GM21390 (cell line): ENCODE data around the gene PAX9.
"Not testable (repeated sequence)": the region's sequence is repeated elsewhere in the genome, so short reads cannot be mapped to it uniquely, and the experiment has no call there.

Source experiments
- ATAC-seq: cut with Tn5 transposase; IDR thresholded peaks from one replicate; pipeline ENCODE4 v1.9.1; 2021; ENCODE audit not compliant: unreplicated experiment

The PAX9 gene

DNA sequence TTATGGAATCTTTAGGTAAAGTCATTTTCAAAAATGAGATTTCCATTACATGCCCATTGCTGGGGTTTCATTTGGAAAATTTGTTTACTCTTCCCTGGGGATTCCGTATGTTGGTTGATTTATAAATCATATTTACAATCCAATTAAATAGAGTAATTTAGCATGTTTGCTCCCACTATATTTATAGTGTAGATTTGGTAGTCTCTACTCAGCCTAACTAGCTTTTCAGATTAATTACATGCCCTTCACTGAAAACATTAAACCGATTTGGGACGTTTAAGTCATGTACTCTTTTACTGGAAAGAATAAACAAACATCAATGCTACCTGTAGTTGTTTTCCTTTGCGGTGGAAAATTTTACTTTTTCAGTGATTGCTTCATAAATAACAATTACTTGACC lies 10.4 kb downstream of the PAX9 start:
- no peak for ATAC-seq

GRCh38 chr14:36674659-36675058 lies 13.0 kb downstream of the PAX9 start:
- no peak for ATAC-seq

GRCh38 chr14:36675581-36675980 lies 13.9 kb downstream of the PAX9 start:
- no peak for ATAC-seq

DNA sequence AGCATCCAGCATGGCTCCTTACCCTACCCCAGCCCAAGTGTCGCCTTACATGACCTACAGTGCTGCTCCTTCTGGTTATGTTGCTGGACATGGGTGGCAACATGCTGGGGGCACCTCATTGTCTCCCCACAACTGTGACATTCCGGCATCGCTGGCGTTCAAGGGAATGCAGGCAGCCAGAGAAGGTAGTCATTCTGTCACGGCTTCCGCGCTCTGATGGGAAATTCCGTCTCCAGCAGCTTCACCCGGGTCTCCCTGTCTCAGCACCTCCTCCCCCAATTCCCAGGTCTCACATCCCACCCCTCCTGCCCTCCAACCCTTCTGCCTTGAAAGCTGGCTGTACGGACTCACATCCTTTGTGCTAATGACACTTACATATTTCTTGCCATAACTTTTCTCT lies 14.6 kb downstream of the PAX9 start:
- no peak for ATAC-seq

- ATAC-seq, result no peak
Observed at GRCh38 chr14:36682338-36682737, 20.7 kb downstream of the PAX9 start.

DNA sequence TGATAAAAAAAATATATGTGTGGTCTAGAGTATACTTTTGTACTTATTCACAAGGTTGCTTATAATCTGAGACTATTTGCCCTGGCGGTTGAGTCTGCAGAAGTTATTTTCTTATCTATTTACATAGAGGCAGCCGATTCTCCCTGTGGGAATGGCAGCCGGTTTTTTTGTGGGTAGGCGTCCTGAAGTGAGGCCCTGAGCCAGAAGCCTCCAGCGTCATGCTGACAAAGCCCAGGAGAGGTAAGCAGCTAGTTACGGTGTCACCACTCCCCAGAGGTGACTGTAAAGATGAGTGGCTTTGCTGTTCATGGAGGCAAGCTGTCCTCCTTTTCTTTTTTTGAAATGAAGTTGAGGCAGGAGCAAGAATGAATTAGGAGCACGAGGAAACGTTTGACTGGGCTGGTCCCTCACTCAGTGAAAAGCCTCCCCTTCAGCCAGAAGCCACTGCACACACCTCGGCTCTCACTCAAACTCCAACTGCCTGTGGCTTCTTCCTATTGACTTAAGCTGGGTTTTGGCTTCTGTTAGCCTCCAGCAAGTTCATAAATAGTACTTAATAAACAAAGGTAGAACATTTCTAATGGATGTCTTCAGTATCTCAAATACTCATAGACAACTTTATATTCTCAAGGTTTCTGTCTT lies 21.5 kb downstream of the PAX9 start:
- ATAC-seq, result no peak

DNA sequence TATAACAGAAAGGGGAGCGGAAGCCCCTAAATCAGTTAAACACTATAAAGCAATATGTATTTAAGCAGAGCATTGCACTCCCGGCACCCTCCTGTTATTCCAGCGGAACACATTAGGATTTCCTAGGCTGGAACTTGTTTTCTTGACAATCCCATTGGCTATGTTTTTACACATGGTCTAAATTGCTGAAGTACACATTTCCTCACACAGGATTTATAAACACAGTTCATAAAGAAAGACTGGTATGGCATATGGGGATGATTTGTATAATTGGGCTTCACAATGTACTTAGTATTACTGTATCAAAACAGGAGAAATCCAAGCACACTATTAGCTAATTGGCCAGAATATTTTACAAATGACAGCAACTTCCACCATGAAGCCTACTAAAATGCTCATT lies 23.3 kb downstream of the PAX9 start:
- ATAC-seq, result no peak

DNA sequence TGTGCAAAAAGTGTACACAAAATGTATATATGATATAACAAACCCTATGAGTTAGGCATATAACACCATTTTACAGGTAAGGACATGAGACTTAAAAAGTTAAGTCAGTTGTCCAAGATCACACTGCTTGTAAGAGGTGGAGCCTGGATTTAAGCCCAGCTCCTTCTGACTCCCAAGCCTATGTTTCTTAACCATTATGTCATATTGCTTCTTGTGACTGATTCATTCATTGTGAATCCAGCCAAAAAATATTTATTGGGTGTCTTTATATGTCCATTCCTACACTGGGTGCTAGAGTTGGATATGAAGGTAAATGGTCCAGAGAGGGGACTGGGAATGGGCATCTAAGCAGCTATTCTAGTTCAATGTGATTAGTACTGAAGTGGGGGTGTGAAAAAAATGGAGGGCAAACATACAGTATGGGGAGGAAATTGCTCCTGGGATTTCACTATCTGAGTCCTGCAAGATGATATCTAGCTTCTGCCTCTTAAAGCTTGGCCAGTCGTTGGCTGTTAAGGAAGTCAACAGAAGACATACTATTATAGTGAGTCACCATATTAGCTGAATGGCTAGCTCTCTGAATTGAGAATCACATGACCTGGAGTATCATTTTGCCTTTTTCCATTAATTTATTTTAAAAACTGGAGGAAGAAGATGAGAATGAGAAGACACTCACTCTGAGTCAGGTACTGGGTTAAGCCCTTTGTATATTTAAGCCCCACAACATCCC lies 28.8 kb downstream of the PAX9 start:
- no peak for ATAC-seq

DNA sequence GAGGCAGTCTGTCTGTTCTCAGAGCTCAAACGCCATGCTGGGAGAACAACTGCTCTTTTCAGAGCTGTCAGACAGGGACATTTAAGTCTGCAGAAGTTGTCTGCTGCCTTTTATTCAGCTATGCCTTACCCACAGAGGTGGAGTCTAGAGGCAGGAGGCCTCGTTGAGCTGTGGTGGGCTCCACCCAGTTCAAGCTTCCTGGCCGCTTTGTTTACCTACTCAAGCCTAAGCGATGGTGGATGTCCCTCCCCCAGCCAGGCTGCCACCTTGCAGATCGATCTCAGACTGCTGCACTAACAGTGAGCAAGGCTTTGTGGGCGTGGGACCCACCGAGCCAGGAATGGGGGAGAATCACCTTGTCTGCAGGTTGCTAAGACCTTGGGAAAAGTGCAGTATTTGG lies 37.8 kb downstream of the PAX9 start:
- not testable (repeated sequence) for ATAC-seq

- no peak for ATAC-seq
Observed at GRCh38 chr14:36700651-36701050, 39.0 kb downstream of the PAX9 start.

GRCh38 chr14:36701132-36701531 lies 39.5 kb downstream of the PAX9 start:
- no peak for ATAC-seq

GRCh38 chr14:36702474-36702873 lies 40.8 kb downstream of the PAX9 start:
- ATAC-seq, result no peak

DNA sequence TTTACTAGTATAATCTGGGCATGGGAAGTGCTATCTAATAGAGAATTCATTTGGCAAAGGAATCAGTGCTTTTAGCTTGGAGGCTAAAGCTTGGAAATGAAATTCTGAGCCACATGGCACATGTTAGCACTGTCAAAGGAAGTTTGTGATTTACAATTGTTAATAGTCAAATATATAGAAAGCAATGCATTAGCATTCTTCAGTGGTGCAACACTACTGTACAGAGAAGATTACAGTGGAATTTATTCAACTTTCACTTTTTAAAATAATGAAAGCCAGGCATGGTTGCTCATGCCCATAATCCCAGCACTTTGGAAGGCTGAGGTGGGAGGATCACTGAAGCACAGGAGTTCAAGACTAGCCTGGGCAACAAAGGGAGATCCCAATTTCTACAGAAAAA lies 45.9 kb downstream of the PAX9 start:
- no peak for ATAC-seq

- ATAC-seq, result no peak
Observed at GRCh38 chr14:36713960-36714703, 52.5 kb downstream of the PAX9 start.

DNA sequence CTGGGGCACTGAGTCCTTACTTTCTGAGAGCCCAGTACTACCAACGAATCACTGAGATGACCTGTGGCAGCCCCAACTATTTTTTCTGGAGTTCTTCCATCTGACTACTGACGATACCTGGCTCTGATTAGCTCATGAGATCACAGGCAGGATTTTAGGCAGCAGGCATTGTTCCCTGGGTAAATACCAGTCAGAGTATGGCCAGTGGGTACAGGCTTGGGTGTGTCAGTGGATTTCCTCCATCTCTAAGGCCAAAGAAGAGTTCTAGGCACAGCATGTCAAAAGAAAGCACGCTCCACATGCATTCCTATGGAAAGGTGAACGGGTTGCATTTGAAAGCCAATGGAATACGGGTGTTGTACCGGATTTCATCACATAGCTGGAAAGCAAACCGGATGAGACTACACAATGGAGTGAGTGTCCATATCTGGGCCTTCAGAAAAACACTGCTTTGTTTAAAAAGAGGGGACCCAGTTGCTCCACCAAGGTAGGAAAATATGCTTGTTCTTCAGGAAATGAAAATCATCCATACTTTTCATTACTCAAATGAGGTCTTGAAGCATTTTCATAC lies 55.0 kb downstream of the PAX9 start:
- ATAC-seq, result no peak

DNA sequence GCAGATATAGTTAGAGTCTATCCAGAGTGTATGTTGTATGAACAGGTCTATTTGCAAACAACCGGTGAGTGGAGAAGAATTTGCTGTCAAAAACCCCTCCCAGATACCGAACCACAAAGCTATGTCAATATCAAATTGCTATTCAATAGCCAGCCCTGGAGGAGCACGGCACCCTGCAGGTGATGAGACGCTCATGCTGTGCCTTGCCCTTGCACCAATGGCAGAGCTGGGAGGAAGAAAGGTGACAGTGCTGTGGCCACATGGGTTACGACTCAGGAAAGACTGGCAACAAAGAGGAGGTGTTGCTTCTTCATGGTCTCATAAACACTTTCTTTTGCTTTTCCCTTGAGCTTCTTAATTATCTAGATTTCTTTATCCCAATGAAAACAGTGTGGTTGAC lies 55.7 kb downstream of the PAX9 start:
- ATAC-seq, result no peak

- ATAC-seq, result no peak
Observed at GRCh38 chr14:36718216-36718615, 56.6 kb downstream of the PAX9 start.

DNA sequence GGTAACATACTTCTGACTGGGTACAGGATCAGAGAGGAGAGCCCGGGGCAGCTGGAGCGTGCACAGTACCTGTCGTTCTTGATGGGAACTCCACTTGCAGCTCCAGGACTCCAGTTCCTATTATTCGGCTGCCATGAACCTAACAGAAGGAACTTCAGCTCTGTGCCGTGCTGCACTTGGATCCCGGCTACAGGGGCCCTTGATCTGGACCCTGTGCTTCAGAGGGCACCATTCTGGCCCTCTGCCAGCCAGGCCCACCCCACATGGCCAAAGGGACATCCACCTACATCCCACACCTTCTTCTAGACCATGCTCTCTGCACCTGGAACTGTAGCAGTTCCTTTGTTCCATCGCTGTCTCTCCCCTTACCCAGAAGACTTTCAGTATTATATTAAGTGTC lies 58.2 kb downstream of the PAX9 start:
- ATAC-seq, result no peak

DNA sequence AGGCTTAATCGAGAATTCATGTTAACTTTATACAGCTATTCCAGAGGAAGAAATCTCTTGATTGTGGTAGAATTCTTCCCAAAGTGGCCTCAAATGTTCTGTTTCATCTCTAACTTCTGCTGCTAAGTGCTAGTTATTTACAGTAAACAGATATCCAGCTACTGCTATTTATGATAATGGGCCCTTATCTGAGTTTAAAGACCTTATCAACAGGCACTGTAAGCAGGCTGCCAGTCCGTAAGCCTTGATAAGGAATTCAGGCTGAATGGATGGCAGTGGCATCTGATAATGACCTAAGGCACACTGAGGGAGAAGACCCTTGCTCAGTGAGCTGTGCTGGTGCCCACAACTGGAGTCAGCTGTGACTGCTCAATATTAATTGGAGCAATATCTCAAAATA lies 59.0 kb downstream of the PAX9 start:
- no peak for ATAC-seq

DNA sequence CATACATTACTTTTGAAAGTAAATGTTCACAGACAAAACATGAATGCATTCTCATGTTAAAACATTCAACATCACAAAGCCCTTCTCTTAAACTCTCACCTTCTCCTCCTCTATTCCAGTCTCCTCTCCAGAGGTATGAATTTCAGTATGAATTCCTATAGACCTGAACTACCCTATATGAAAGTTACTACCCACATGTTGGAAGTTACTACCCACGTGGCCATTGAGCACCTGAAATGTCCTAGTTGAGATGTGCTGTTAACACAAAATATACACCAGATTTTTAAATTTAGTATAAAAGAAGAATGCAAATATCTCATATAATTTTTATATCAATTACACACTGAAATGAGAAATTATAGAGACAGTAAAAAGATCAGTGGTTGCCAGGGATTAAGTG lies 60.2 kb downstream of the PAX9 start:
- no peak for ATAC-seq

DNA sequence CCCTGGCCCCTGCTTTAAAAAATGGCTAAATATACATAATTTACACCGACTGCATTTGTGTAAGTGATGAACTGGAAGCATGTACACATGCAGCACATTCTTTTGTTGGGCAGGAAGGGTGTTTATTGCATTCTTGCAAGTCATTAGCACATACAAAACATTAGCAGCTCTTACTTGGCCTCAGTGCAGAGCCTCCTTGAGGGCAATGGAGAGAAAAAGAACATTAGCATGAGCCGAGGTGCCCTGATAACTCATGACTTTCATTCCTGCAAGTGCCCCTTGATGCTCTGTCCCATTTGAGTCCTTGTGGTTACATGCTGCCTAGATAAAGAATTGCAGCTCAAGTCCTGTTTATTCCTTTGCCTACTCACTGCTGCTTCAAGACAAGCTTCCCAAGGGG lies 61.9 kb downstream of the PAX9 start:
- no peak for ATAC-seq

GRCh38 chr14:36724162-36724561 lies 62.5 kb downstream of the PAX9 start:
- no peak for ATAC-seq
